Neural crest cell (in vitro differentiated cells): Measurements from ENCODE around the gene S100Z. TPM values are rescaled to one million over a fixed set of nuclear protein-coding genes. Genes with fewer than 3 reads are reported as not detected.
A peak's percentile ranks its signal among the peaks of the same experiment; 100 is the strongest.
"Not testable (repeated sequence)": the region's sequence is repeated elsewhere in the genome, so short reads cannot be mapped to it uniquely, and the experiment has no call there.

Experiments
- DNase-seq: peaks from one replicate; pipeline ENCODE4 v3.0.0; 2021; ENCODE audit warnings: low read depth, mixed read lengths, low spot score
- H3K27ac Mint-ChIP-seq: one replicate; pipeline ENCODE4 v1.8.0; 2021; ENCODE audit warnings: mild to moderate bottlenecking, mixed read lengths; ENCODE audit not compliant: unreplicated experiment
- H3K27me3 Mint-ChIP-seq: 2 replicates; pipeline ENCODE4 v1.8.0; 2021; ENCODE audit warnings: low read depth, mild to moderate bottlenecking, mixed read lengths
- H3K36me3 Mint-ChIP-seq: 2 replicates; pipeline ENCODE4 v1.8.0; 2021; ENCODE audit warnings: low read depth, mild to moderate bottlenecking, mixed read lengths
- H3K4me1 Mint-ChIP-seq: 2 replicates; pipeline ENCODE4 v1.8.0; 2021; ENCODE audit warnings: mixed read lengths
- H3K4me3 Mint-ChIP-seq: one replicate; pipeline ENCODE4 v1.8.0; 2021; ENCODE audit warnings: mild to moderate bottlenecking, mixed read lengths
- H3K9me3 Mint-ChIP-seq: 2 replicates; pipeline ENCODE4 v1.8.0; 2021; ENCODE audit warnings: mixed read lengths
- total RNA-seq: library from RNA; stranded (reverse); gene quantifications from 2 replicates; pipeline ENCODE4 v1.2.1, GENCODE V29; 2021
- TF ChIP-seq, protein P1 (sequence below): fragments of 200-600 bp; sonication (generic); conservative IDR thresholded peaks from 2 replicates; pipeline ENCODE4 v1.5.0; 2021; ENCODE audit warnings: antibody characterized with exemption, mild to moderate bottlenecking

Gene S100Z
- total RNA-seq, 1 donor from 2014 or later: not detected

DNA sequence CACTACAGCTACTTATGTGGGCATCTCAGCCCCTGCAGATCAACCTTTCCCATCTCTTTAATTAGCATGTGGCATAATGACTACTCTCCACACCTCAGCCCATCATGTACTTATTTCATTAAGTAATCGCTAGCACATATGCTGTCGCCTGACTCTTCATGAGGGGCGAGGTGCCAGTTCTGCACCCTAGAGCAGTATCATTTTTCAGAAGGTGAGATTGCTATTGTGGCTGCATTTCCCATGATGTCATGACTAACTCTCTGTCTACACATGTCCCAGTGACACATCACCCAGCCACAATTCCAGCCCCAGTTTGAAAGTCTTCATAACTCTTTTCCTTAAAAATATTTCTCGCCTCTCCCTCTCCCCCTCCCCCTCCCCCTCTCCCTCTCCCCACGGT lies 38.6 kb upstream of the S100Z start:
- Mint-ChIP-seq H3K27me3 (peaks cover 26% of the 10 kb centered on the region), H3K27ac (no peak overlapping the region), H3K4me3 (no peak overlapping the region), H3K4me1 (peaks cover 19% of the 10 kb centered on the region), H3K9me3 (peaks cover 4% of the 10 kb centered on the region), H3K36me3 (peaks cover 8% of the 10 kb centered on the region)
- DNase-seq: no peak
- TF ChIP-seq, protein P1, sequence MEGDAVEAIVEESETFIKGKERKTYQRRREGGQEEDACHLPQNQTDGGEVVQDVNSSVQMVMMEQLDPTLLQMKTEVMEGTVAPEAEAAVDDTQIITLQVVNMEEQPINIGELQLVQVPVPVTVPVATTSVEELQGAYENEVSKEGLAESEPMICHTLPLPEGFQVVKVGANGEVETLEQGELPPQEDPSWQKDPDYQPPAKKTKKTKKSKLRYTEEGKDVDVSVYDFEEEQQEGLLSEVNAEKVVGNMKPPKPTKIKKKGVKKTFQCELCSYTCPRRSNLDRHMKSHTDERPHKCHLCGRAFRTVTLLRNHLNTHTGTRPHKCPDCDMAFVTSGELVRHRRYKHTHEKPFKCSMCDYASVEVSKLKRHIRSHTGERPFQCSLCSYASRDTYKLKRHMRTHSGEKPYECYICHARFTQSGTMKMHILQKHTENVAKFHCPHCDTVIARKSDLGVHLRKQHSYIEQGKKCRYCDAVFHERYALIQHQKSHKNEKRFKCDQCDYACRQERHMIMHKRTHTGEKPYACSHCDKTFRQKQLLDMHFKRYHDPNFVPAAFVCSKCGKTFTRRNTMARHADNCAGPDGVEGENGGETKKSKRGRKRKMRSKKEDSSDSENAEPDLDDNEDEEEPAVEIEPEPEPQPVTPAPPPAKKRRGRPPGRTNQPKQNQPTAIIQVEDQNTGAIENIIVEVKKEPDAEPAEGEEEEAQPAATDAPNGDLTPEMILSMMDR: no peak

GRCh38 chr5:76812209-76812608 lies 37.6 kb upstream of the S100Z start:
- H3K4me3 Mint-ChIP-seq, H3K27ac Mint-ChIP-seq, H3K36me3 Mint-ChIP-seq, H3K9me3 Mint-ChIP-seq, DNase-seq: not testable (repeated sequence)
- Mint-ChIP-seq H3K4me1 (peaks cover 13% of the 10 kb centered on the region), H3K27me3 (peaks cover 36% of the 10 kb centered on the region)

GRCh38 chr5:76813982-76814562 lies 35.7 kb upstream of the S100Z start:
- peaks cover 46% of the 10 kb centered on the region for H3K27me3 Mint-ChIP-seq
- peaks cover 7% of the 10 kb centered on the region for H3K4me1 Mint-ChIP-seq
- H3K4me3 Mint-ChIP-seq: no peak overlapping the region
- DNase-seq: no peak
- no peak overlapping the region for H3K27ac Mint-ChIP-seq
- TF ChIP-seq, protein P1: no peak
- peaks cover 4% of the 10 kb centered on the region for H3K9me3 Mint-ChIP-seq
- peaks cover 8% of the 10 kb centered on the region for H3K36me3 Mint-ChIP-seq

GRCh38 chr5:76816110-76816831 lies 33.5 kb upstream of the S100Z start:
- no peaks in the 10 kb centered on the region for H3K9me3 Mint-ChIP-seq
- no peak overlapping the region for H3K4me3 Mint-ChIP-seq
- no peak for DNase-seq
- TF ChIP-seq, protein P1: no peak
- H3K36me3 Mint-ChIP-seq: peaks cover under 1% of the 10 kb centered on the region
- H3K27me3 Mint-ChIP-seq: peaks cover 65% of the 10 kb centered on the region
- H3K27ac Mint-ChIP-seq: no peak overlapping the region
- H3K4me1 Mint-ChIP-seq: peaks cover 13% of the 10 kb centered on the region

DNA sequence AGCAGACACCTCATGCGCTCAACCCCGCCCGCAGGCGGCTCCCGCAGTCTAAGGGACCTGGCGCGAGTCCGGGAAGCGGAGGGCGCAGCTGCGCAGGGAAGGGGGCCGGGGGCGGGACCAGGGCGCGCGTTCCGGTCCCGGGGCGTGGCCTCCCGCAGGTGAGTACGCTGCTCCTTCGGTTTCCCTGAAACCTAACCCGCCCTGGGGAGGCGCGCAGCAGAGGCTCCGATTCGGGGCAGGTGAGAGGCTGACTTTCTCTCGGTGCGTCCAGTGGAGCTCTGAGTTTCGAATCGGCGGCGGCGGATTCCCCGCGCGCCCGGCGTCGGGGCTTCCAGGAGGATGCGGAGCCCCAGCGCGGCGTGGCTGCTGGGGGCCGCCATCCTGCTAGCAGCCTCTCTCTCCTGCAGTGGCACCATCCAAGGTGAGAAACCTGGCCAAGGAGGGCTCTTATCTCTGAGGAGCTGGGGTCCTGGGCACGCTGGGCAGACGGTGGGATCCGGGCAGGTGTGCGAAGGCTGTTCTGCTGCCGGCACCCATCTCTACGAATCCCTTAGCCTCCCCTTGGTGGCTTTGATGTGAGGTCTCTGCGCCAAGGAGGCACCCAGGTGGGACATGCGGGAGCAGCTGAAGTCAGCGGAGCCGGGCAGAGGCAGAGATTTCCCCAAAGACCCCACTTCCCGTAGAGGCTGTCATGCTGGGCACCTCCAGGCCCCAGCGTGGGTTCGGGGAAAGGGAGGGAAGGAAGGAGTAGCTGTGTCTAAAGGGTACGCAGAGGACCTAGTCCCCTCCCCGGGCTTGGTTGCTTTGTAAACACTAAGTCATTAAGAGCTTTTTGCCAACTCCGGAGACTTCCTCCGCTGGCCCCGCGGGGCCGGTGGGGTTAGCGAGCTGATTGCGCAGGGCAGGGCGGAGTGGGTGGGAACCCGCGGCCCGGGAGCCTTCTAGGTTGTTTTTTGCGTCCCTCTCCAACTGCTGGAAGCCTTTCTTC lies 30.7 kb upstream of the S100Z start, which contains the start of gene F2RL1:
Gene F2RL1, plus strand, starts transcription at position 187 of the 988 bp plus-strand sequence. Its CDS starts 153 bp downstream, at position 340.
- Mint-ChIP-seq H3K27me3 (peaks cover 81% of the 10 kb centered on the region), H3K27ac (no peak within 1 kb of the TSS), H3K4me3 (peak within 1 kb of the TSS; percentile 79), H3K9me3 (no peaks in the 10 kb centered on the region), H3K36me3 (peaks cover 2% of the 10 kb centered on the region), H3K4me1 (peaks cover 13% of the 10 kb centered on the region)
- DNase-seq: no peak
- TF ChIP-seq, protein P1: no peak
